Mucosa of stomach (tissue), 1 donor: ENCODE data around the gene NUMB.

Experiments used
- H3K27me3 ChIP-seq: one replicate; pipeline ENCODE4 v1.7.0; 2013; ENCODE audit warnings: mild to moderate bottlenecking, low read length; ENCODE audit not compliant: control insufficient read depth, insufficient read depth
- H3K36me3 ChIP-seq: one replicate; pipeline ENCODE4 v1.7.0; 2013; ENCODE audit warnings: low read length; ENCODE audit not compliant: control insufficient read depth, insufficient read depth
- H3K4me1 ChIP-seq: one replicate; pipeline ENCODE4 v1.7.0; 2013; ENCODE audit warnings: mild to moderate bottlenecking, low read length; ENCODE audit not compliant: control insufficient read depth, insufficient read depth
- H3K4me3 ChIP-seq: one replicate; pipeline ENCODE4 v1.7.0; 2013; ENCODE audit warnings: low read length
- H3K9ac ChIP-seq: one replicate; pipeline ENCODE4 v1.7.0; 2013; ENCODE audit warnings: mild to moderate bottlenecking, low read length, moderate library complexity
- H3K9me3 ChIP-seq: one replicate; pipeline ENCODE4 v1.7.0; 2013; ENCODE audit warnings: mild to moderate bottlenecking, low read length, moderate library complexity; ENCODE audit not compliant: control insufficient read depth
- donor health status: Pancreatic carcinoma.

Gene NUMB

DNA sequence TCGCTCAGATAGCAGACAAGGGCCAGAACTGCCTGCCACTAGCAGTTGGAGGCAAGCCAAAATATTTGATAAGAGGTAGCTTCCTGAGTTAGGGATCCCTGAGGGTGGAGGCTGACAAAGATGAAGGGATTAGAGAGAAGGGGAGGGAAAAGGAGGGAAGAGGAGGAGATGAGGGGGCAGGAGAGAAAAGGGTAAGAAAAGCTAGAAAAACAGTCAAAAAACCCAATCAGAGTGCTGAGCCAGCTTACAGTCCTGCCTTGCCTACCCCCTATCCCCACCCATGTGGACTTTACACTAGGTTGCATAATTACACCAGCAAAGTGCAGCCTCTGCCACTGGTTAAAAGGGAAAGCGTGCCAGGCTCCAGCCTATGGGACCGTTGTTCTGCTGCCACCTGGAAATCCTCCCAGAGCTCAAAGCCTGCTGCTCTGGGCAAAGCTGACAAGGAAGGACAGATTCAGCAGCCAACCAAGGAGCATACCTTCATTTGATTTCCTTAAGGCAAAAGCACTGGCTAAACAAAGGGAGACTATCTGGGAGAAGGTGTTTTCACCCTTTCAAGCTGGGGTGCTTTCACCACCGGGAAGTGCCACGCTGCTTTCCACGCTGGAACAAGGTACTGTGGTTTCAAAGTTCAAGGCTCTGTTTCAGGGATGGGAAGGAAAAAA, 3.8 kb upstream of the NUMB start:
- Histone ChIP-seq H3K36me3 (no peaks in the 10 kb centered on the region), H3K4me3 (peak overlapping the region; percentile 23), H3K9ac (peak overlapping the region; percentile 62), H3K4me1 (peaks cover 51% of the 10 kb centered on the region), H3K27me3 (no peaks in the 10 kb centered on the region), H3K9me3 (no peaks in the 10 kb centered on the region)

GRCh38 chr14:73461478-73462047, 3.2 kb upstream of the NUMB start:
- no peaks in the 10 kb centered on the region for H3K36me3 ChIP-seq
- H3K4me1 ChIP-seq: peaks cover 55% of the 10 kb centered on the region
- peak overlapping the region; percentile 23 for H3K4me3 ChIP-seq
- H3K9me3 ChIP-seq: no peaks in the 10 kb centered on the region
- no peaks in the 10 kb centered on the region for H3K27me3 ChIP-seq
- peak overlapping the region; percentile 62 for H3K9ac ChIP-seq

DNA sequence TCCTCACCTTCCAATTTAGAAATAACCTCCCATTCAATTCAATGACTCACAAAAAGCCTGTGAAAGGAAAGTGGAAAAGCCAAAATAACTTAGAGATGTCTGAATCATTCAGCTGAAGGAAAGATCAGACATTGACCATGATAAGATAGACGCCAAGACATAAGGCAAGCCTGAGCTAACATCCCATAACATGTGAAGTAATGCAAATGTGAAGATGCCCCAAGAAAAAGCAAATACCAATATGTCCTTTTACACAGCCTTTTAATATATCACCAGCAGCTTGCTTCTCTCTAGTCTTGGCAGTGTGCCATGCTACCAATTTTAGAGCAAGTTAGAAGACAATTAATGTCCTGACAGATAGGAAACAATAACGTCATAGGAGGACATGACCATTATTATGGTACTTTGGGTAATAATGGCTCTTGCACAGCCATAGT, 2.4 kb upstream of the NUMB start:
- Histone ChIP-seq H3K9me3 (no peaks in the 10 kb centered on the region), H3K27me3 (no peaks in the 10 kb centered on the region), H3K4me3 (no peak overlapping the region), H3K36me3 (no peaks in the 10 kb centered on the region), H3K9ac (no peak overlapping the region), H3K4me1 (peaks cover 62% of the 10 kb centered on the region)

DNA sequence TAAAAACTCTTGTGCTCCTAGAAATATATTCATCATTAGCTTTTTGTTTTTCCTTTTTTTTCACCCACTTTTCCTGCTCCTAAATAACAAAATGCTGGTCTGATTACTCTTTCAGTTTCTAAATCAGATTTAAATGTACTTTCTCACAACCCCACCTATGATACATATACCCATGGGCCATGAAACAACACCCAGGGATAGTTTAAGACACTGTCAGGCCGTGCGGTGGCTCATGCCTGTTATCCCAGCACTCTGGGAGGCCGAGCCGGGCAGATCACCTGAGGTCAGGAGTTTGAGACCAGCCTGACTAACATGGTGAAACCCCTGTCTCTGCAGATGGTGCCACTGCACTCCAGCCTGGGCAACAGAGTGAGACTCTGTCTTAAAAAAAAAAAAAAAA, 1.6 kb upstream of the NUMB start:
- no peak overlapping the region for H3K9ac ChIP-seq

GRCh38 chr14:73457924-73458182, 493 bp downstream of the NUMB start:
- Histone ChIP-seq H3K4me3 (peak overlapping the region; percentile 95), H3K36me3 (no peaks in the 10 kb centered on the region), H3K4me1 (peaks cover 45% of the 10 kb centered on the region), H3K9ac (peak overlapping the region; percentile 95), H3K27me3 (no peaks in the 10 kb centered on the region), H3K9me3 (no peaks in the 10 kb centered on the region)

More for the DNA sequence above, 1.6 kb upstream of the NUMB start:
- H3K36me3 ChIP-seq: no peaks in the 10 kb centered on the region
- H3K27me3 ChIP-seq: no peaks in the 10 kb centered on the region
- peaks cover 59% of the 10 kb centered on the region for H3K4me1 ChIP-seq
- no peaks in the 10 kb centered on the region for H3K9me3 ChIP-seq
- no peak overlapping the region for H3K4me3 ChIP-seq

DNA sequence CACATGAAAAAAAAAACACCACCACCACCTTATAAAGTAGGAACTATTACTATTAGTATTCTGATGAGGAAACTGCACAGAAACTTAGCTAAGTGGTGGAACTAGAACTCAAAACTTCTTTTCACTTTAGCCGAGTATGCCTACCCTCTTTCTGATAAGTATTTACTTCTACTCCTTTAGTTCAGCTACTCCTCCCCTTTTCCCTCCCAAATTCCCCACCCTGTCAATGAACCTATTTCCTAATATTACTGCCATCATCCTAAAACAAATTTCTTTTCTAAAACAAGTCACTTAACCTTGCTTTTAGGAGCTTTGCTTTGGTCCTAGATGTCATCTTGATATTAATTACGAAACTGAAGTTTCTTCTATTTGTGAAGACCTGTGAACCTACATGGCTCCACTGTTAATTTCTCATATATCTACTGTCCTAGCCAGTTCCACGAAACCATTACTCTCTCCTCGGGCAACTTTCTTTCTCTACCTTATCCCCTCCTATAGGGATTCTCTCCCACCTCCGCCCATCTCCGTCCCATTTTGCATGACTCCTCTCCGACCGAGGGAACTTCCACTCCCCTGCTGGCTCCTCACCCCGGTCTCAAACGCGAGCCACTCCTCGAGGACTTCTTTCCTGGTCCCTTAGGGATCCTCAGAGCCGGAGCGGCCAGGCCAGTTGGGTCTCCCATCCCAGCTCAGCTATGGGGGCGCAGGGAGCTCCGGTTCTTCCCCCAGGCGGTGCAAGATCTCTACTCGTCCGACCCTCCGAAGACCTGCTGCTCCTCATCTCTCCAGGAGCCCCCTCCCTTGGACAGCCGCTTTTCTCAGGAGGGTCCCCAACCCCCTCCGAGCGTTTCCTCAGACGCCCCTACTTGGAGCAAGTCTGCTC, 1.1 kb downstream of the NUMB start:
- Histone ChIP-seq H3K4me1 (peaks cover 43% of the 10 kb centered on the region), H3K4me3 (peak overlapping the region; percentile 95), H3K27me3 (no peaks in the 10 kb centered on the region)

DNA sequence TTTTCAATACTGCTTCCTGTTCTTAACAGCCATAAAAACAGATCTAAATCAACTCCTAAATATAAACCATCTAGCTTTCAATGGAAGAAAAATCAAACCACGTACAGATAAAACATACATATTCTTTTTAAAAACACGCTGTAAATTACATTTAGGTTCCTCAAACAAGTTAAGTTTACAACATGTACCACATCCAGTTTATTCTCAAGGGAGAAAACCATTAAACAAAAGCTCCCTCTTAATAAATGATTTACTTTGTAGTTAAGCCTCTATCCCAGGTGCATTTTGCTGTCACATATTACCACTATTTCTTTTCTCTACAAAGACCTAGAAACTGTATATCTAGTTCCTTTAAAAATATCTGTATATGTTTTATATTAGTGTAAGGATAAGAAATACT, 3.1 kb downstream of the NUMB start:
- no peak overlapping the region for H3K9ac ChIP-seq
- no peaks in the 10 kb centered on the region for H3K9me3 ChIP-seq
- no peaks in the 10 kb centered on the region for H3K27me3 ChIP-seq
- H3K36me3 ChIP-seq: no peaks in the 10 kb centered on the region
- no peak overlapping the region for H3K4me3 ChIP-seq
- H3K4me1 ChIP-seq: peaks cover 24% of the 10 kb centered on the region

More for the DNA sequence above, 1.1 kb downstream of the NUMB start:
- no peaks in the 10 kb centered on the region for H3K9me3 ChIP-seq
- H3K36me3 ChIP-seq: no peaks in the 10 kb centered on the region
- peak overlapping the region; percentile 95 for H3K9ac ChIP-seq

GRCh38 chr14:73452341-73453186, 5.8 kb downstream of the NUMB start:
- Histone ChIP-seq H3K4me3 (no peak overlapping the region), H3K36me3 (no peaks in the 10 kb centered on the region), H3K4me1 (peaks cover 12% of the 10 kb centered on the region), H3K9ac (no peak overlapping the region), H3K27me3 (no peaks in the 10 kb centered on the region), H3K9me3 (no peaks in the 10 kb centered on the region)

DNA sequence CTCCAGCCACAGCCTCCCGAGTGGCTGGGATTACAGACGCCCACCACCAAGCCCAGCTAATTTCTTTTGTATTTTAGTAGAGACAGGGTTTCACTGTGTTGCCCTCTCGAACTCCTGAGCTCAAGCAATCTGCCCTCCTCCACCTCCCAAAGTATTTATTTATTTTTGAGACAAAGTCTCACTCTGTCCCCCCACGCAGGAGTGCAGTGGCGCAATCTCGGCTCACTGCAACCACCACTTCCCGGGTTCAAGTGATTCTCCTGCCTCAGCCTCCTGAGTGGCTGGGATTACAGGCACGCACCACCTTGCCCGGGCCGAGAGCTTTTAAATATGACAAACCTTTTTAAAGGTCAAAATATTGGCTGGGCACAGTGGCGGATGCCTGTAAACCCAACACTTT, 14.6 kb downstream of the NUMB start:
- H3K27me3 ChIP-seq: no peaks in the 10 kb centered on the region
- H3K4me3 ChIP-seq: no peak overlapping the region
- H3K9ac ChIP-seq: no peak overlapping the region
- H3K9me3 ChIP-seq: no peaks in the 10 kb centered on the region
- peaks cover 8% of the 10 kb centered on the region for H3K4me1 ChIP-seq
- no peaks in the 10 kb centered on the region for H3K36me3 ChIP-seq

DNA sequence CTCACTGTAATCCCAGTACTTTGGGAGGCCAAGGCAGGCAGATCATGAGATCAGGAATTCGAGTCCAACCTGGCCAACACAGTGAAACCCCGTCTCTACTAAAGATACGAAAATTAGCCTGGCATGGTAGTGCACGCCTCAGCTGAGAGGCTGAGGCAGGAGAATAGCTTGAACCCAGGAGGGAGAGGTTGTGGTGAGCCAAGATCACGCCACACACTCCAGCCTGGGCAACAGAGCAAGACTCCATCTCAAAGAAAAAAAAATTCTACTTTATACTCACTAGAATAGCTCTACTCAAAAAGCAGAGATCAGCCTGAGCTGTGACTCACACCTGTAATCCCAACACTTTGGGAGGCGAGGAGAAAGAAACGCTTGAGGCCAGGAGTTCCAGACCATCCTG, 17.1 kb downstream of the NUMB start:
- Histone ChIP-seq H3K9ac (no peak overlapping the region), H3K4me3 (no peak overlapping the region), H3K27me3 (no peaks in the 10 kb centered on the region), H3K4me1 (peaks cover 9% of the 10 kb centered on the region), H3K36me3 (no peaks in the 10 kb centered on the region), H3K9me3 (no peaks in the 10 kb centered on the region)

- H3K4me1 ChIP-seq: peaks cover 9% of the 10 kb centered on the region
- H3K27me3 ChIP-seq: no peaks in the 10 kb centered on the region
- no peak overlapping the region for H3K9ac ChIP-seq
- no peak overlapping the region for H3K4me3 ChIP-seq
- no peaks in the 10 kb centered on the region for H3K36me3 ChIP-seq
- no peaks in the 10 kb centered on the region for H3K9me3 ChIP-seq
These were observed 19.4 kb downstream of the NUMB start for GRCh38 chr14:73438993-73439392.
